ENCODE measurements around the gene HGS.

The HGS gene

GRCh38 chr17:81733507-81734404 is 49.9 kb downstream of the HGS start:
- H3K18ac ChIP-seq (ENCODE audit: low read length), result no peak overlapping the region
- no peak overlapping the region for H2AFZ ChIP-seq (ENCODE audit: insufficient read depth, low read length, poor library complexity)
- H3K23ac ChIP-seq (ENCODE audit: low read length), result no peak overlapping the region
- peak overlapping the region; percentile 12 for H2AK5ac ChIP-seq (ENCODE audit: low read length)
- no peaks in the 10 kb centered on the region for H3K79me2 ChIP-seq (ENCODE audit: control insufficient read depth, insufficient read depth, low read length, poor library complexity)
- peaks cover 0 to 3% of the 10 kb centered on the region in 2 experiments for H3K4me1 ChIP-seq (ENCODE audit: control insufficient read depth in 1 of 2, insufficient read depth in 2 of 2, low read length in 2 of 2)
- no peak overlapping the region for H3K4ac ChIP-seq (ENCODE audit: low read depth, low read length)
- no peaks in the 10 kb centered on the region for H3K27me3 ChIP-seq (ENCODE audit: insufficient read depth, low read length)
- H4K12ac ChIP-seq (ENCODE audit: low read depth, low read length), result peak overlapping the region; percentile 45
- H3K9ac ChIP-seq (ENCODE audit: low read length), result no peak overlapping the region
- H3K4me3 ChIP-seq (ENCODE audit: low read depth, low read length), result no peak overlapping the region
- H3K27ac ChIP-seq (ENCODE audit: low read depth, low read length), result no peak overlapping the region
- H3K9me3 ChIP-seq (ENCODE audit: insufficient read depth, low read depth, low read length), result peaks cover 2% of the 10 kb centered on the region
- no peak overlapping the region for H2BK5ac ChIP-seq (ENCODE audit: low read depth, low read length, poor library complexity)
- no peak overlapping the region for H3K4me2 ChIP-seq (ENCODE audit: low read length)
- no peak overlapping the region for H3K14ac ChIP-seq (ENCODE audit: low read length)
- no peak overlapping the region for H2BK12ac ChIP-seq (ENCODE audit: low read length)
- H4K8ac ChIP-seq (ENCODE audit: low read depth, low read length), result no peak overlapping the region
- no peaks in the 10 kb centered on the region for H3K79me1 ChIP-seq (ENCODE audit: low read length)
- H4K91ac ChIP-seq (ENCODE audit: low read depth, low read length), result no peak overlapping the region
- H2BK120ac ChIP-seq (ENCODE audit: insufficient read depth, low read length, poor library complexity), result no peak overlapping the region
- H3K36me3 ChIP-seq (ENCODE audit: control insufficient read depth in 1 of 2, insufficient read depth in 2 of 2, low read length in 2 of 2), result no peaks in the 10 kb centered on the region
- no CpG with 5 or more reads among the region's 32 CpGs for WGBS (ENCODE audit: extremely low coverage, insufficient coverage, insufficient read length)
- peak; percentile 75 to 85 for DNase-seq

- Histone ChIP-seq H3K27me3 (ENCODE audit: insufficient read depth, low read length) (no peaks in the 10 kb centered on the region), H3K14ac (ENCODE audit: low read length) (no peak overlapping the region), H4K8ac (ENCODE audit: low read depth, low read length) (no peak overlapping the region), H3K9ac (ENCODE audit: low read length) (no peak overlapping the region), H3K9me3 (ENCODE audit: insufficient read depth, low read depth, low read length) (peaks cover 2% of the 10 kb centered on the region), H3K18ac (ENCODE audit: low read length) (no peak overlapping the region), H2BK120ac (ENCODE audit: insufficient read depth, low read length, poor library complexity) (no peak overlapping the region), H2BK12ac (ENCODE audit: low read length) (no peak overlapping the region), H4K91ac (ENCODE audit: low read depth, low read length) (no peak overlapping the region), H2BK5ac (ENCODE audit: low read depth, low read length, poor library complexity) (no peak overlapping the region), H3K23ac (ENCODE audit: low read length) (no peak overlapping the region), H3K79me2 (ENCODE audit: control insufficient read depth, insufficient read depth, low read length, poor library complexity) (no peaks in the 10 kb centered on the region), H2AFZ (ENCODE audit: insufficient read depth, low read length, poor library complexity) (no peak overlapping the region), H3K79me1 (ENCODE audit: low read length) (no peaks in the 10 kb centered on the region), H3K4me1 (ENCODE audit: control insufficient read depth in 1 of 2, insufficient read depth in 2 of 2, low read length in 2 of 2) (peaks cover 0 to 3% of the 10 kb centered on the region in 2 experiments), H4K12ac (ENCODE audit: low read depth, low read length) (no peak overlapping the region), H2AK5ac (ENCODE audit: low read length) (no peak overlapping the region), H3K4ac (ENCODE audit: low read depth, low read length) (no peak overlapping the region), H3K4me2 (ENCODE audit: low read length) (no peak overlapping the region), H3K4me3 (ENCODE audit: low read depth, low read length) (no peak overlapping the region), H3K27ac (ENCODE audit: low read depth, low read length) (no peak overlapping the region), H3K36me3 (ENCODE audit: control insufficient read depth in 1 of 2, insufficient read depth in 2 of 2, low read length in 2 of 2) (no peaks in the 10 kb centered on the region)
- no CpG with 5 or more reads among the region's 35 CpGs for WGBS (ENCODE audit: extremely low coverage, insufficient coverage, insufficient read length)
- no peak for DNase-seq
Observed at GRCh38 chr17:81734405-81735263, 50.8 kb downstream of the HGS start.

GRCh38 chr17:81735264-81736102 is 51.7 kb downstream of the HGS start:
- no CpG with 5 or more reads among the region's 30 CpGs for WGBS (ENCODE audit: extremely low coverage, insufficient coverage, insufficient read length)
- no peak overlapping the region for H3K9ac ChIP-seq (ENCODE audit: low read length)

More at GRCh38 chr17:81735264-81736102, 51.7 kb downstream of the HGS start:
- Histone ChIP-seq H2AK5ac (ENCODE audit: low read length) (no peak overlapping the region), H2BK120ac (ENCODE audit: insufficient read depth, low read length, poor library complexity) (no peak overlapping the region), H2AFZ (ENCODE audit: insufficient read depth, low read length, poor library complexity) (no peak overlapping the region), H3K27ac (ENCODE audit: low read depth, low read length) (no peak overlapping the region), H4K8ac (ENCODE audit: low read depth, low read length) (no peak overlapping the region), H3K36me3 (ENCODE audit: control insufficient read depth in 1 of 2, insufficient read depth in 2 of 2, low read length in 2 of 2) (no peaks in the 10 kb centered on the region), H3K4me1 (ENCODE audit: control insufficient read depth in 1 of 2, insufficient read depth in 2 of 2, low read length in 2 of 2) (peaks cover 0 to 3% of the 10 kb centered on the region in 2 experiments), H4K91ac (ENCODE audit: low read depth, low read length) (no peak overlapping the region), H3K79me2 (ENCODE audit: control insufficient read depth, insufficient read depth, low read length, poor library complexity) (no peaks in the 10 kb centered on the region), H3K4me3 (ENCODE audit: low read depth, low read length) (no peak overlapping the region), H4K12ac (ENCODE audit: low read depth, low read length) (no peak overlapping the region), H3K4me2 (ENCODE audit: low read length) (no peak overlapping the region), H3K27me3 (ENCODE audit: insufficient read depth, low read length) (no peaks in the 10 kb centered on the region), H3K23ac (ENCODE audit: low read length) (no peak overlapping the region), H3K79me1 (ENCODE audit: low read length) (no peaks in the 10 kb centered on the region), H3K4ac (ENCODE audit: low read depth, low read length) (no peak overlapping the region), H3K9me3 (ENCODE audit: insufficient read depth, low read depth, low read length) (peaks cover 2% of the 10 kb centered on the region), H3K14ac (ENCODE audit: low read length) (no peak overlapping the region), H2BK5ac (ENCODE audit: low read depth, low read length, poor library complexity) (no peak overlapping the region), H2BK12ac (ENCODE audit: low read length) (no peak overlapping the region), H3K18ac (ENCODE audit: low read length) (no peak overlapping the region)
- peak; percentile 27 to 48 for DNase-seq
